LoVo (cell line): ENCODE measurements around the gene DPF3.

ENCODE experiments used
- DNase-seq: peaks from one replicate; pipeline ENCODE4 v3.0.0-alpha.2; 2016; ENCODE audit warnings: low spot score

DPF3 gene

GRCh38 chr14:72800848-72801370 lies 93.0 kb downstream of the DPF3 start:
- DNase-seq = no peak

DNA sequence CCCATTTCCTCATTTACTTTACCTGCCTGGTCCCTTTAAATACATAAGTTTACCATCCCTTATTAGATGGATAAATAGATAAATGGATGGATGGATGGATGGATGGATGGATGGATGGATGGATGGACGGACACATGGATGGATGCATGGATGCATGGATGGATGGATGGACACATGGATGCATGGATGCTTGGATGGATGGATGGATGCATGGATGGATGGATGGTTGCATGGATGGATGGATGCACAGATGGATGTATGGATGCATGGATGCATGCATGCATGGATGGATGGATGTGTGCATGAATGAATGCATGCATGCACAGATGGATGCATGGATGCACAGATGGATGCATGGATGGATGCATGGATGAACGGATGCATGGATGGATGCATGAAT lies 93.6 kb downstream of the DPF3 start:
- no peak for DNase-seq

DNA sequence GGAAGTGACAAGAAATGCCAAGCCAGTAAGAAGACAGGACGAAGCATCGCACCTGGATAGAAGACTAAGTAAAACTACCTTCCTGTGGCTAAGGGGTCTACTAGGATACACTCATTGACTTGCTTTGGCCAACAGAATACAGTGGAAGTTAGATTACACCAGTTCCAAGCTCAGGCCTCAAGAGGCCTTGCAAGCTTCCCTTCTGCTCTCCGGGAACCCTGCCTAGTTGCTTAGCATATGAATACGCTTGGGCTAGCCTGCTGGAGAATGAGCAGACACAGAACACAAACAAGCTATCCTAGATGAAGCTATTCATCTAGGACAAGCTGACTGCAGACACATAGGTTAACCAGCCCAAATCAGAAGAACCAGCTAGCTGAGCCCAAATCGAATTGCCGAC lies 97.0 kb downstream of the DPF3 start:
- no peak for DNase-seq

DNA sequence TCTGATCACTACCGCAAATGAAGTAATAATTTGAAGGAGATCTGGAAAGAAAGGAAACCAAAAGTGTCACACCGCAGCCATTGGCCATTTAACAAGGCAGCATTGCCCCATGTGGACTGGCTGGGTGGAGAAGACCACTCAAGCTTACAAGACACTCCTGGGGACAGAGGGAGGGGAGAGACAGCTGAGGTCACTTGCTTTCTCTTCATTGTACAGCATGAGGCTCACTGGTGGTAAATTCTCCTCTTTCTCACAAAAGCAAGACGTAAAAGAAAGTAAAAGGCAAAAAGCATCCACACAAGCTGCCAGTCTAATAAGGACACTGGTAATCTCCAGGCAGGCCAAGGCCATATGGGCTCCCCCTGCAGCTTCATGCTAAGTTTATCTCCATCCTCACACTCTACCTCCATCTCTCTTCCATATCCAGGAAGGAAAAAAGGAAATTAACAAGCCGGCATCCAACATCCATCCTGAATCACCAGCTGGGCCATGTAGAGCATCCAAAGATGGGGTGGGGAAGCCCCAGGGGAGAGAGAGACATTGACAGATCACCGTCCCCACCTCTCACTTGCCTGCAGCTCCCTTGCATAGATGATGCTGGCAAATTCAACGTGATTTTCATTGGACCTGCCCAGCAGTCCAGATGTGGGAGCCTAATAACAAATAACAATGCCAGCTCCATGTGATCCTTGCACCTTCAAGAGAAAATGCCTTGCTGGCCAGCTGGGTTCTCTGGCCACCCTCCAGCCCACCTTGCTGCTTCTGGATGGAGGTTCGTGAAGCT lies 100.6 kb downstream of the DPF3 start:
- DNase-seq = no peak

DNA sequence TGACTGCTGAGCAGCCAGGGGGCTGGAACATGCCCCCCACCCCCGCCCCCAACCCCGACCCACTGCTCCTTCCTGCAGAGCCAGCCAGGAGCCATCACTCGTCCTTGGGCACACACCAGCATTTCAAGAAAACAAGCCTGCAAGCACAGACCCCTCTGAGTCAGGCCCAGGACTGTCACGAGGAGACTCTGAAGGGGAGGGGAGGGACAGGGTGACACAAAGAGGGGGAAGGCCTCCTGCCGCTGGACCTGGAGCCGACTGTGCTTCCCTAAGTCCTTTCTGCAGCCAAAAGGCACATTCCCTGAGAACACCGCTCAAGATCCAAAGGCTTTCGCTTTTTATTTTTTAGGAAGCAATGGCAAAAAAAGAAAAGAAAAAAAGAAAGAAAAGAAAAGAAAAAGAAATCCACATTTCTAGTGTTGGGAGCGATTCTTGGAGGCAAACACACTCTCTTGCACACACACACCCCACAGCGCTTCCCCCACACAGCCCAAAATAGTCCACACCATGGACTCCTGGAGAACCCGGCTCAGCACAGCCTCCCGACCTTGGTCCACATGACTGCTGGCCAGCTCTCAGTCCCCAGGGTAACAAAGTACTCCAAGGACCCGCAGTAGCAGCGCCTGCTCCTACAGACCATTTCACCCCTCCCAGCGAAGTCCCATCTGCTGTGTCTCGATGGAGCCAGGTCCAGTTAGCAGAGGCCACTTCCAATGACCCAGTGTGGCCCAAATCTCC lies 101.7 kb downstream of the DPF3 start:
- no peak for DNase-seq

DNA sequence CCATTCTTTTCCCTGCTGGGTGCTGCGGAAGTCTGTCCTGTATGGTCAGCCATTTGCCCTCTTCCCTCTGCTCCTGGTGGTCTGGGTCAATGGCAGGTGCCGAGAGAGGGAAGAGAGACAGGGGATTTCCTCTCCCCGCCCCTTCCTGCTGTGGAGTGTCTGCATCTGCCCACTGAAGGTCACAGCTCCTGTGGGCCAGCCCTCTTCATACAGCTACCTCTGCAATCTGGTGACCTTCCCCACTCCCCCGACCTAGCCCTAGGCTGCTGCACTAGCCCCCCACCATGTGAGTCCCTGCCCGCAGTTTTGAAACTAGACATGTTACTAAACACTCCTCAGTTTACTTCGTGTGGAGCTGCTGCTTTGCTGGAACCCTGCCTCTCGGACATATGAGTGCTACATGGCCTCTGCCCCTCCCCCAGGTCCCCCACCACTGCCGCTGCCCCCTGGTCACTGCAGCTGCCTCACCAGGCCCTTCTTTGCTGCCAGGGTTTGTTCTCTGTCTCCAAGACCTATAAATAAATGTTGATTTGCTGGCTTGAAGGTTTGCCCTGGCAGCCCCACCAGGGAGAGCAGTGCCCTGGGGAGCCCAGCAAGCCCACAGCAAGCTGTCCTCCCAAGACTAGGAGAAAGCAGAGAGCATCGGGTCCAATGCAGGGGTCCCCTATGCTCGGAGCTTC lies 102.9 kb downstream of the DPF3 start:
- no peak for DNase-seq

GRCh38 chr14:72788972-72789728 lies 104.8 kb downstream of the DPF3 start:
- no peak for DNase-seq

DNA sequence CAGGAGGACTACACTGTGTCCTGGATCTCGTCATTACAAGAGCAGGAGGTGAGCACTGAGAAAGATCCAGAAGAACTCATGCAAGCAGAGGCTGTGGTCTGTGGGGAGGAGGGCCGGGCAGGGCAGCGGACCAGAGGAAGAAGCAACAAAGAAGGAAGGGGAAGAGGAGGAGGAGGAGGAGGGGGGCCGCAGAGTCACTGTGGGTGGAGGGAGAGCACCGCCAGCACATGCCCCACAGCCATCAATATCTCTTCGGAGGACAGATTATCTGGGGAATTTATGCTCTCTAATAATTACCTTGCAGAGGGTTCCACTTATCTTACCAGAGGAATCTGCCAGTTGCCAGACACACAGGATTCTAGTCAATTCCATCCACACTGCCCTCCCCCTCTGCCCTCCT lies 105.6 kb downstream of the DPF3 start:
- no peak for DNase-seq

DNA sequence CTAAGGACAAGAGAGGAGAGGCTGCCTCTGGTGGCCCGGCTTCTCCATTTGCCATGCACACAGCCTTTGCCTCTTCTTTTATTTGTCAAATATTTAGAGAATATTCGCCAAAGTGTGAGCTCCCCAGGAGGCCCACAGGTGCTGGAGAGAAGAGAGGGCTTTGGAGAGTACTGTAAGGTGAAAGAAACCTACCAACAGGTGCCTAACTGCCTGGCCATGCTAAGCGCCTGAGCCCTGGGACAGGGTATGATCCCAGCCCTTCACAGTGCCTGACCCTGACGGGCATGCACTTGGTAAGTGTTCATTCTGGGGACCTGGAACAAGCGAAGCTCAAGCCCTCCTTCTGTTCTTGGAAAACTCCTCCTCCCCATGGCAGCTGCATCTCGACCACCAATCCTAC lies 106.1 kb downstream of the DPF3 start:
- DNase-seq = no peak

DNA sequence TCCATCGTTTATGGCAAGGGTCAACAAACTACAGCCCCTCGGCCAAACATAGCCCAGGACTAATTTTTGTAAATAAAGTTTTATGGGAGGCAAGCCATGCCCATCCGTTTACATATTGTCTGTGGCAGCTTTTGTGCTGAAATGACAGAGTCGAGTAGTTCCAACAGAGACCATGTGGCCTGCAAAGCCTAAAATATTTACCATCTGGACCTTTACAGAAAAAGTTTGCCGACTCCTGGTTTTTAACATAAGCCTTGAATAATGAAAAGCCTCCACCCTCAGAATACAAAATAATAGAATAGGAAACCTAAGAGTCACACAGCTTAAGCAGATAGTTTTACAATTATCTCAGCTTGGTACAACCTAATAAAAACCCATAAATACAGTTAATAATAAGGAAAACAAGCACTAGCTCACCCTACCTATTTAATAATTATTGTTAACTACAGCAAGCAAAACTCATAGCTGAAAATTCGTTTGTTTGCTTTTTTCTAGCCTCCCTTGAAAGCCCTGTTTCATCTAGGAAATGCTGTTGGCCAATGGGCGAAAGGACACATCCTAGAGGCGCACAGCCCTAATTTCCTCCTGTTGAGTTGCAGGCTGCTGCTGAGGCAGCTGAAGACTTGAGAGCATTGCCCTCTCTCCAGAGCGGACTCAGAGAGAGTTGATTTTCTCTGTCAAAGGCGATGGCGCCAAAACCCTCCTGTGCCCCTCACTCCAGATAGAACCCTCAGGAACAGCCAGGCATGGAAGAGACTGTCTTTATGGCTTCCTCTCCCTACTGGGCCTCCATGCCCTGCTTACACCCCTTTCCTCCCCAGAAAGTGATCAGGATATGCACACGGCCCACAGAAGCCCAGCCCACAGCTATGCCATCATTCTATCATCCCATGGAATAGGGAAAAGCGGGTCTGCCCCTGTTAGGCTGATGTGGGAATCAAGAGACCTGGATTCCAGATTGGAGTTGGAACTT lies 107.2 kb downstream of the DPF3 start:
- DNase-seq = no peak

DNA sequence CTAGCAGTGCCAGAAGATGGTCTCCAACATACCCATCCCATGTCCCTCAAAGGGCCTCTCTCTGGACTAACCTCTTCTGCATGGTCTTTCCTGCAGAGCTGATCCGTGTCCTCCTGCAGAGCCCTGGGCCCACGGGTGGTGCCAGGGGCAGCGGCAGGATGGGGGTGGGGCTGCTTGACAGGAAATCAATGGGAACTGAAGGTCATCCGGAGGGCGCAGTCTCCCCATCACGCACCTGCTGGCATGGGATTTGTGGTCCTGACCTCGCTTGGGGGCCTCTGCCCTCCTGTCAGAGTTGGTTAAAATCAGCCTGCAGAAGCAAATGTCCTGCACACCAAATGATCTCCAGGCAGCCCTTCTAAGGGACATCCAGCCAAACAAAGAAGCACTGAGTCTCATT lies 110.2 kb downstream of the DPF3 start:
- no peak for DNase-seq

DNA sequence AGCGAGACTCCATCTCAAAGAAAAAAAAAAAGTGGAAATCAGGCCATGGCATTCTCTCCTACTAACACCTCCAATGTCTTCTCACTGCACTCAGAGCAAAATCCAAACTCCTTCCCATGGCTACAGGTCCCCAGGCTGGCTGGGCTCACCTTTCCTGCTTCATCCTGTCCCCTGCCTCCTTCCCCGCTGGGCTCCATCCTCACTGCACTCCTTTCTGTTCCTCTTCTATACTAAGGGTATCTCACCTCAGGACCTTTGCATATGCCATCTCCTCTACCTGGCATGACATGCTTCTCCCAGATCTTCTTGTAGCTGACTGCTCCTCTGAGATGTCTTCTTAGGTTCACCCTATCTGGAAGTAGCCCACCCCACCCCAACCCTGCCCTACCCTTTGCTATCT lies 111.1 kb downstream of the DPF3 start:
- no peak for DNase-seq

GRCh38 chr14:72781561-72782508 lies 112.1 kb downstream of the DPF3 start:
- DNase-seq = no peak

DNA sequence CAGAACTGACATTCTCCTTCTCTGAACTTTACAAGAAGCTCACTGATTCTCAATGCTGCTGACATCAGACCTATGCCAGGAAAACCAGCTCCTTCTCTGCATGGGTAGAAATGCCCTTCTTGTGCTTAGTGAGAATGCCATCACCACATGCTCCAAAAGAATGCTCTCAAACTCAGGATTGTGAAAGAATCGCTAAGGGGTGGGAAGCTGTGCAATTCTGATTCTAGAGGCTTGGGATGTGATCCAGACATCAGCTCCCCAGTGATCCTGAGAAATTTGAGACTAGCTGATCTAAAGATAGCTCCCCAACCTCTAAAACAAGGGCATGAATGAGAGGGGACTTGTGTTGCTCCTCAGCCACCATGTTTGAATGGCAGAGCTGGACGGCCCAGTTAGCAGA lies 113.2 kb downstream of the DPF3 start:
- DNase-seq = no peak

- DNase-seq = no peak
Measured at GRCh38 chr14:72779679-72780078, 114.2 kb downstream of the DPF3 start.

GRCh38 chr14:72777636-72778035 lies 116.3 kb downstream of the DPF3 start:
- DNase-seq = no peak

DNA sequence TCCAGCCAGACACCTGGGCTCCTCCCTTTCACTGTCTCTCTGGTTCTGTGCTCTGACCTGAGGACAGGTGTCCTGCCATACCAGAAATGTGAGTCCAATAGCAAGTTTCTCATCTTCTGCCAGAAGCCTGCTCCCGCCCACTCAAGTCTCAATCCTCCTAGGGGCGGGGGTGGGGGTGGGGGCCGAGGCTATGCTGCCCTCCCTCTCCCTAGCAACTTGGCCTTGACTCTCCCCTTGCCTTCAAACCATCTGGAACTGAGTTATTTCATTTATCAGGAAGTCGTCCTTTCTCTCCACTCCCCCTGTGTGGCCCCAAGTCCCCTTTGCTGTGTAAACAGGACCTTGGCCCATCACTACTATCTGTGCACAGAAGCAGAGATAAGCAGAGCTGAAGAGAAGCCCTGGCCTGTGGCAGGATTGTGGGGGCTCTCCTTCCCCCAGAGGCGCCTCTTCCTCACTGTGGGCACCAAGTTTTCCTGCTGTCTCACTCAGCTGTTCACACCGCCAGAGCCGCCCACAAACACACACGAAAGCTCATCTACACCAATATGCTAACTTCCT lies 117.1 kb downstream of the DPF3 start:
- DNase-seq = no peak

GRCh38 chr14:72775923-72776554 lies 117.9 kb downstream of the DPF3 start:
- DNase-seq = no peak
